HG03139 (cell line): ENCODE data around the gene B4GALT1.
A peak's percentile ranks its signal among the peaks of the same experiment; 100 is the strongest.

Experiments used
- ATAC-seq: cut with Tn5 transposase; IDR thresholded peaks from one replicate; pipeline ENCODE4 v1.9.1; 2021; ENCODE audit not compliant: unreplicated experiment

The B4GALT1 gene

GRCh38 chr9:33142535-33142934 lies 24.6 kb downstream of the B4GALT1 start:
- peak; percentile 39 for ATAC-seq

- no peak for ATAC-seq
Observed at GRCh38 chr9:33140401-33141360, 26.5 kb downstream of the B4GALT1 start.

GRCh38 chr9:33139421-33140228 lies 27.5 kb downstream of the B4GALT1 start:
- no peak for ATAC-seq

GRCh38 chr9:33138768-33139167 lies 28.4 kb downstream of the B4GALT1 start:
- ATAC-seq, result no peak

GRCh38 chr9:33137781-33138264 lies 29.3 kb downstream of the B4GALT1 start:
- ATAC-seq, result no peak

- peak; percentile 38 for ATAC-seq
Observed at GRCh38 chr9:33136721-33137670, 30.1 kb downstream of the B4GALT1 start.

- ATAC-seq, result no peak
Observed at GRCh38 chr9:33135470-33135958, 31.6 kb downstream of the B4GALT1 start.

- ATAC-seq, result no peak
Observed at GRCh38 chr9:33135031-33135461, 32.1 kb downstream of the B4GALT1 start.

GRCh38 chr9:33133186-33133585 lies 34.0 kb downstream of the B4GALT1 start:
- no peak for ATAC-seq

- ATAC-seq, result no peak
Observed at GRCh38 chr9:33131790-33132772, 35.1 kb downstream of the B4GALT1 start.

- ATAC-seq, result no peak
Observed at GRCh38 chr9:33130961-33131789, 36.0 kb downstream of the B4GALT1 start.

GRCh38 chr9:33129886-33130881 lies 37.0 kb downstream of the B4GALT1 start:
- peak; percentile 49 for ATAC-seq

- no peak for ATAC-seq
Observed at GRCh38 chr9:33129251-33129885, 37.8 kb downstream of the B4GALT1 start.

- no peak for ATAC-seq
Observed at GRCh38 chr9:33128570-33128969, 38.6 kb downstream of the B4GALT1 start.

GRCh38 chr9:33127881-33128280 lies 39.3 kb downstream of the B4GALT1 start:
- no peak for ATAC-seq
